ACHN (cell line): ENCODE results near the gene CFH.
A peak's percentile ranks its signal among the peaks of the same experiment; 100 is the strongest.
"Not testable (repeated sequence)": the region's sequence is repeated elsewhere in the genome, so short reads cannot be mapped to it uniquely, and the experiment has no call there.

ENCODE experiments used
- DNase-seq: peaks from one replicate; pipeline ENCODE4 v3.0.0-alpha.2; 2015
- in situ Hi-C: cut with HindIII; loops from 2 replicates; pipeline ENCODE4 v1.10.0; 2017; ENCODE audit warnings: low sequenced_read_pairs, low pct_ligation_motif_present, low pct_unique_long_range_greater_than_20kb

Gene CFH

DNA sequence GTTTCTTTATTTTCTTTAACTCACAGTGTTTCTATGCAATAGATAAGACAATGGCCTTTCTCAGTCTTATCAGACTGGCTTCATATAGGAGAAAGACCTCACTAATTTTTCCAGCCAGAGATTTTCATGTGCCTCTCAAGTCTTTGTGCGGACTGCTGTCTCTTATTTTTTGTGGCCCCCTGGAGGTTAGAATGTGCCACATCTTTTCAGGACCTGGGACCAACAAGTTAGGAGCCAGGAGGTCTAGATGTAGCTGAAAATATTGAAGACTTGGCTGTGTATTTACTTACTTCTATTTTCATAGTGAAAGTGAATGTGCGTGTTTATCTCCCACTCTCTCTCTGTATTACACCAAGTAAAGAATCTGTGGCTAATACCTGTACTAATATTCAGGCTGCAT is 80.7 kb downstream of the CFH start:
- in situ Hi-C loops, result no loop called here

DNA sequence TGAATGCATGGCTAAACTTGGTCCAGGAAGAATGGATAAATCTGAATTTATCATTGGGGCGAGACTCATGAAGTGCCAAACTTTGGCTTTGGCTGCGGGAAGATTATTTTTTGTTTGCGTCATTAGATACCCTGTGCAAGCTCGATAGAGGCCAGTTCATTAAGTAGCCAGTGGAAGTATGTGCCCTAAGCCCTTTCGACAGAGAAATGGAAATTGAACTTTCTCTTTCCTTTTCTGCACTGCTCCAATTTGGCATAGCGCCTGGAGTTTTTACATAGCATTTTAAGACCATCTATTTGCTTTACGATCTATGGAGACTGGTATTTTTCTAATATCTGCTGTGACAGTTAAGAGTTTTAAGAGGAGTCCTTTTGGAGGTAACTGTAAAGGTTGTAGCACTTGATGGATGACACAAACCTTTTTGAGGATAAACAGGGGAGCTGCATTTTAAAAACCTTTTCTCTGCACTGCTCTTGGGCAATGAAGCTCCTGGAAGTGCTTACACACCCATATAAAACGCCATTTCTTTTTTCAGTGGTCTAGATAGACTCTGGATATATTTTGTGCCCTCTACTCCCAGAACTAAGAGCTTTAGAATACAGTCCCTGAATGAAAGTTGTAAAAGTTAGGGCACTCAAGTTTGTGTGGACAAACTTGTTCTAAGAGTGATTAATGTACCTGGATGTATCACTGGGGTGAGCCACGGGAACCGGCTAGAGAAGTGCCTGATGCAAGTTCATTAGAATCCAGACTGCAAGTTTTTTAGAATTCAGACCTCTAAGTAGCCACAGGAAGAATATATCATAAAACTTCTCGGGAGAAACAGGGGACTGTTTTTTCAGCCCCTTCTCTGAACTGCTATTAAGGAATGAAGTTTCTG is 81.5 kb downstream of the CFH start:
- no peak for DNase-seq
- in situ Hi-C loops, result no loop called here

More for the DNA sequence above, 80.7 kb downstream of the CFH start:
- DNase-seq, result no peak

DNA sequence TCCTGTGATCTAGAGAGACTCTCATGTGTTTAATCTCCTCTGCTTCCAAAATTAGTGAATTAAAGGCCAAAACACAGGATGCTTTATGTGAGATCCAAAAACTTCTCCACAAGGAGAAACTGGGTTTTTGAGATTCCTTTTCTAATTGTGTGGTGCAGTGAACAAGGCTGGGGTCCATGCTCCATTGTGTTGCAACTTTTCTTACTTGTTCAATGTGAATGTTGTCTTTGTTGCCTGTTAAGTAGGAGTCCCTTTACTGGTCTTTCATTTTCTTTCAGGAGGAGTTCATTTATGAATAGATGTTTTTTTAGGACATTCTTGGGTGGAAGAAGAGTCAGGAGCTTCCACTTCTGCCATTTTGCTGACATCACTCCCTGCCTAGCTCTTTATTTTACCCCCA is 82.2 kb downstream of the CFH start:
- in situ Hi-C loops, result no loop called here
- no peak for DNase-seq

DNA sequence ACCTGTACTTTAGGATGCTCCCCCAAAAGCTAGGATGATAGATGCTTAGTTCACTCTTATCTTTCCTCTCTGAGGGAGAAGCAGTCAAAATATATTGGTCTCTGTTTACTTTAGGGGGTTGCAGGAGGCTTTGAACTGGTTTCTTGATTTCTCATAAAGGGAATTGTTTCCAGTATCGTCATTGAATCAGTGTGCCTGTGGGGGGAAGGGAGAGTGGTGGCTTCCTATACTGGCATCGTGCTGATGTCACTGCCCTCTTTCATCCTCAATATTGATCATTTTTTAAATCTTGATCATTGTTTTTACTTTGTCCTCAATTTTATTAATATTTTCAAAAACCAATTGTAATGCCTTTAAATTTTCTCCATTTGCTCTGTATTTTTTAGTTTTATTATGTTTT is 82.6 kb downstream of the CFH start:
- in situ Hi-C loops, result no loop called here

DNA sequence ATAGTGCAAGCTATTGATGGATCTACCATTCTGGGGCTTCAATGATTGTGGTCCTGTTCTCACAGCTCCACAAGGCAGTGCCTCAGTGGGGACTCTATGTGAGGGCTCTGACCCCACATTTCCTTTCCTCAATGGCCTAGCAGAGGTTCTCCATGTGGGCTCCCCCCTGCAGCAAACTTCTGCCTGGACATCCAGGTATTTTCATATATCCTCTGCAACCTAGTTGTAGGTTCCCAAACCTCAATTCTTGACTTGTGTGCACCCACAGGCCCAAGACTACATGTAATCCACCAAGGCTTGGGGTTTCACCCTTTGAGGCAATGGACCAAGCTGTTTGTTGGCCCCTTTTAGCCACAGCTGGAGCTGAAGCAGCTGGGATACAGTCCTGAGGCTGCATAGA is 86.9 kb downstream of the CFH start:
- in situ Hi-C loops, result no loop called here
- peak; percentile 9 for DNase-seq

More for the DNA sequence above, 82.6 kb downstream of the CFH start:
- no peak for DNase-seq

DNA sequence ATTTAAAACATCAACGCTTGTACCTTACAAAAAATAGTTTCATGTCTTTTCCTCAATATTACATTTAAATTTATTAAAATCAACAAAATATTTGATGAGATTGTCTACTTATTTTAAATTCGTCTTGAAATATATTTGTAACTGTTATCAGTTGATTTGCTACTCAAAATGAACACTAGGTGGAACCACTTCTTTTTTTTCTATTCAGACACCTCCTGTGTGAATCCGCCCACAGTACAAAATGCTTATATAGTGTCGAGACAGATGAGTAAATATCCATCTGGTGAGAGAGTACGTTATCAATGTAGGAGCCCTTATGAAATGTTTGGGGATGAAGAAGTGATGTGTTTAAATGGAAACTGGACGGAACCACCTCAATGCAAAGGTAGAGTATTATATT is 91.4 kb downstream of the CFH start:
- in situ Hi-C loops, result not testable (repeated sequence)
- peak; percentile 66 for DNase-seq

DNA sequence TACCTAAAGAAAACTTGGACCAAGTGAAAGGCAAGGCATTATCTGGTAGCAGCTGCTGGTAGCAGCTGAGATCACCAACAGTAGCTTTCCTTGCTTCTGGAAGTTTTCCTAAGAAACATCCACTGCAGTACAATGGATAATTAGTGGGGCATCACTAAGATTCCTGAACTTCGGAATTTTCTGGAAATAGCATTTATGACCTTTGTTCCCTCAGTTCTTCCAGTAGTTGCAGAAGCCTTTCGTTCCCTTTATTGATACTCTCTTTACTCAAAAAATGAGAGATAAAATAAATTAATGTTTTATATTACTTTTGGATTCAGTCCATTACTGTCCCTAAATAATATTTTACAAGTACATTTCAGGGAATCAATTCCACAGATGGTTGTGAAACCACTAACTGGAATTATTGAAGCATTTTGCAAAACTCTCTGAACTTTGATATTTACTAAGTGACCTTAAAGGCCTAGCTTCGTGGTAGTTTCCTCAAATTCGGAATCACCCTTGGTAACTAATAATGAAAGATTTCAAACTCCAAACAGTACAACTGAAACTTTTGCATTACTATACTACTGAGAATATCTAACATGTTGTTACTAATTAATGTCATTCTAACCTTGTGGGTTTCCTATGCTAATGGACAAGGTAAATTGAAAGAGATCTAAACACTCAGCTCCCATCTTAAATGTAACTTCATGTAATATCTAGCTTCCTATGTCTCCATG is 113.3 kb downstream of the CFH start:
- in situ Hi-C loops, result not testable (repeated sequence)

DNA sequence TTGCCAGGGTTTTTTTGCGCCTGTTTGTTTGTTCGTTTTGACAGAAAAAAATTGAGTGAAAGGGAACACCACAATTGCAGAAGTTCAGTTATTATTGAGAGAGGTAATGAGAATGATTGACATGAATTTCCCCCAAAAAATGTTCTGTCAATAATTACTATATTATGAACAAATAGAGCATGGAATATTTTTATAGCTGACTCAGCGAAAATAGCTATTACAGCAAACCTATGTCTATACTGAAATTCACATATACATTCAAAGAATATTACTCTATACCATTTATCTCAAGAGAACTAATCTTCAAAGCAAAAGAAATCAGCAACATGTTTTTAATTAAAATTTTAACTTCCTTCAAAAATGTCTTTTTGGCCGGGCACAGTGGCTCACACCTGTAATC is 118.0 kb downstream of the CFH start:
- DNase-seq, in situ Hi-C loops: not testable (repeated sequence)

More for the DNA sequence above, 113.3 kb downstream of the CFH start:
- DNase-seq, result not testable (repeated sequence)

DNA sequence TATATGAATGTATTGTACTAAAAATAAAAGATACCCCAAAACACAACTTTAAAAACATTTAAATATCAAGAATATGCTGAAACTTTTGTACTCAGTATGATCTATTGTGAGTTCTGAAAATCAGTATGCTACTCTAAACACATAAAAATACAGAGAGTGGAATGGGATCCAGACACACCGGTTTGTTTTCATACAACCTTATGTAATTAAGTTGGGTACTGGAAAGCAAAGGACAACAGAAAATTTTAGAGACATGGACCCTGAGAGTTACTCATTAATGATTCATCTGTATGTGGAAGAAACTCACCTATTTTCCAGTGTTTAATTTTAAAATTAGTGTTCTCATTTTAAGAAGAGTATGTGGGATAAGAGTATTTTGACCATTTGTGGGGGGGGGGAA is 121.9 kb downstream of the CFH start:
- in situ Hi-C loops, result no loop called here
- DNase-seq, result no peak

DNA sequence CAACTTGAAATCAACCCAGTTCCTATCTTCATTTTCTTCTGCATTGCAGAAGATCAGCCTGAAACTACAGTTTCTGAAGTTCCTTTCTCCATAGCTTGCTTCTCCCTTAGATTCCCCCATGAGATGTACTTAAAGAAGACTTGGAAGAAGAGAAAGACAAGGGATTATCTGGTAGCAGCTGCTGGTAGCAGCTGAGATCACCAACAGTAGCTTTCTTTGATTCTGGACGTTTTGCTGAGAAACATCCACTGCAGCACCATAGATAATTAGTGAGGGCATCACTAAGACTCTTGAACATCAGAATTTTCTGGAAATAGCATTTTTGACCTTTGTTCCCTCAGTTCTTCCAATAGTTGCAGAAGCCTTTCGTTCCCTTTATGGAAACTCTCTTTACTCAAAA is 122.3 kb downstream of the CFH start:
- no peak for DNase-seq
- in situ Hi-C loops, result no loop called here

DNA sequence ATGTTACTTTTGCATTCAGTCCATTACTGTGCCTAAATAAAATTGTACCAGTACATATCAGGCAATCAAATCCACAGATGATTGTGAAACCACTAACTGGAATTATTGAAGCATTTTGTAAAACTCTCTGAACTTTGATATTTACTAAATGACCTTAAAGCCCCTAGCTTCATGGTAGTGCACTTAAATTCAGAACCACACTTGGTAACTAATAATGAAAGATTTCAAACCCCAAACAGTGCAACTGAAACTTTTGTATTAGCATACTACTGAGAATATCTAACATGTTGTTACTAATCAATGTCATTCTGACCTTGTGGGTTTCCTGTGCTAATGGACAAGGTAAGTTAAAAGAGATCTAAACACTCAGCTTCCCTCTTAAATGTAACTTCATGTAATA is 122.8 kb downstream of the CFH start, which contains the start of gene CFHR3:
CFHR3 (plus strand) TSS at position 238 of the 400 bp plus-strand sequence; CDS start at position 285, 47 bp downstream.
- in situ Hi-C loops, result no loop called here
- DNase-seq, result no peak

DNA sequence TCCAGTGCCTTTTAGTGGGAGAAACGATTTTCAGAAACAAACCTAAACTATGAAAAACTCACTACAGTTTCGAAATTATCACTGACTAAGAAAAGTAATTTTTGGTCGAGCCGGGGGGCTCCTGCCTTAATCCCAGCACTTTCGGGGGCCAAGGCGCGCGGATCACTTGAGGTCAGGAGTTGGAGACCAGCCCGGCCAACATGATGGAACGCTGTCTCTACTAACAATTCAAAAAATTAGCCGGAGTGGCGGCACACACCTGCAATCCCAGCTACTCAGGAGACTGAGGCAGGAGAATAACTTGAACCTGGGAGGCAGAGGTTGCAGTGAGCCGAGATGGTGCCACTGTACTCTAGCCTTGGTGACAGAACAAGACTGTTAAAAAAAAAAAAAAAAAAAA is 125.8 kb downstream of the CFH start:
- in situ Hi-C loops, result no loop called here

DNA sequence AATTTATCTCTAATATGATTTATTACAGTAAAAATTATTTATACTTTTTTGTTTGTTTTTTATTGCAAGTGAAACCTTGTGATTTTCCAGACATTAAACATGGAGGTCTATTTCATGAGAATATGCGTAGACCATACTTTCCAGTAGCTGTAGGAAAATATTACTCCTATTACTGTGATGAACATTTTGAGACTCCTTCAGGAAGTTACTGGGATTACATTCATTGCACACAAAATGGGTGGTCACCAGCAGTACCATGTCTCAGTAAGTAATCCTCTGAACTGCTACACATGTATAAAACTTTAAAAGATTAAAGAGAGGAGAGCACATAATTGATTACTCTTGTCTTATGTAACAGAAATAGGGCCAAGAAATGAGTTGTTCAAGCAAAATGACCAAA is 127.2 kb downstream of the CFH start:
- in situ Hi-C loops, result no loop called here

More for the DNA sequence above, 125.8 kb downstream of the CFH start:
- DNase-seq, result no peak

DNA sequence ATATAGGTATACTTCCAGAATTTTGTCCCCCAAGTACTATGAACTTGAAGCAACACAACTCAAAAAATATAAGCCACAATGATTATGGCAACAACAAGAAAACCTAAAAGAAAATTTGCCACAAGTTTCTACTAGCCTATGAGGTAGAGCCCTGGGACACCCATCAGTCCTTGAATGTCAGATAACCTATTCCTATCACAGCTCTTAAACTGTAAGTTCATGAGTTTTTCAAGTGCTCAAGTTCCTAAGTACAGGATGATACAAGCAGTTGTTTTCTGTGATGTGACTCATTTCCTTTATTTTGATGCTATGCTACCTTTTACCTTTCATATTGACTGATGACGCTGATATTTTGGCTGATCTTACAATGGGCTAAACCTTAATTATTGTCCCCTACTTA is 139.4 kb downstream of the CFH start:
- in situ Hi-C loops, DNase-seq: not testable (repeated sequence)

More for the DNA sequence above, 127.2 kb downstream of the CFH start:
- DNase-seq, result no peak

DNA sequence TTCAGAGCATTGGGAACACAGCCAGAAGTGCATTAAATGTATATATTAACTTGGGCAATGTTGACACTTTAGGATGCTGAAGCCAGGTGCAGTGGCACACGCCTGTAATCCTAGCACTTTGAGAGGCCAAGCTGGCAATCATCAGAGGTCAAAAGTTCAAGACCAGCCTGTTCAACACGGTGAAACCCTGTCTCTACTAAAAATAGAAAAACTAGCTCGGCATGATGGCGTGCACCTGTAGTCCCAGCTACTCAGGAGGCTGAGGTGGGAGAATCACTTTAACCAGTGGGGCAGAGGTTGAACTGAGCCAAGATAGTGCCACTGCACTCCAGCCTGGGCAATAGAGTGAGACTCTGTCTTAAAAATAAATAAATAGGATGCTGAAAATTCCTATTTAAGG is 142.3 kb downstream of the CFH start:
- not testable (repeated sequence) for DNase-seq

More for the DNA sequence above, 142.3 kb downstream of the CFH start:
- in situ Hi-C loops, result not testable (repeated sequence)
